ENCODE results near the gene GRIN2A. TPM values are rescaled to one million over a fixed set of nuclear protein-coding genes. Genes with fewer than 3 reads are reported as not detected.

The GRIN2A gene
- total RNA-seq, 4 donors from 2014 or later: 0.35 to 7.4 (median 1.5) TPM

DNA sequence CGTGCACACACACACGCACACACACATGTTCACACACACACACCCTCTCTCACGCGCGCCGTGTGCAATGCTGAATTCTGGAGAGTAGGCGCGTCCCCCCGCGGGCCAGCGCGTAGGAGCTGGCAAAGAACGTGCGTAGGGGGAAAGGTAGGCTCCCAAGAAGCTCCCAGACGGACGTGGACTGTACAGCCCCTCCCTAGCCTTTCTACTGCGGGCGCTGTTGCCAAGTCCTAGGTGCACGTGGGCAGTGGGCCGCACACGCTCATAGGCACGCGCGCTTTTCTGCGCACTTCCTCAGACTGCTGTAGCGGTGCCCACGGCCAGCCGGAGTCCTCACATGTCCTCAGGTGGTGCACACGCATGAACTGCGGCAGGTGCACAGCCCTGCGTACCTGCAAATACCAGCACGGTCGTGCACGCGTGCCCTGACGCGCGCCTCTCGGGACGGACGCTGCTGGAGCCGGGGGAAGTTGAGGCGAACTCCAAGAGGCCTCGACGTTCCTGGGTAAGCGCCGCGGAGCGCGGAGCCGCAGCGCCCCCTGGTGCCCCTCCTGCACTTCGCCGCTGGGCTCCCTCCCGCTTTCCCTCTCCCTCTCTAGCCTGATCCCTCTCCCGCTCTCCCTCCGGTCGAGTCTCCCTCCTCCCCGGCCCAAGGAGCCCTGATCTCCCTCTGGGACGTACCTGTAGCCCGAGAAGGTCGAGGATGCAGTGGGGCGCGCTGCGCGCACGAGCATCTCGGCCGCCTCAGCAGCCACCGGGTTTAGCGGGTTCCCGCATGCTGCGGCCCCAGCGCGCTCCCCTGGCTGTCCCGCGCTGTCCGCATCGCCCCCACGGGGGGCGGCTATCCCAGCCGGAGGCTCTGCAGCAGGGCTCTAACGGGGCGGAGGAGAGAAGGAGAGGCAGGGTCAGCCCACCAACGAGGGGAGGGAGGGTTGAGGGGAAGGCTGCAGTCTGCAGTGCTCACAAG, 749 bp downstream of the GRIN2A start:
- Histone ChIP-seq H3K27me3 (peaks cover 0 to 18% of the 10 kb centered on the region in 2 donors), H3K27ac (no peak overlapping the region), H3K4me3 (peak overlapping the region in 3 of 4 donors; percentile 29 to 43 (median 31))

DNA sequence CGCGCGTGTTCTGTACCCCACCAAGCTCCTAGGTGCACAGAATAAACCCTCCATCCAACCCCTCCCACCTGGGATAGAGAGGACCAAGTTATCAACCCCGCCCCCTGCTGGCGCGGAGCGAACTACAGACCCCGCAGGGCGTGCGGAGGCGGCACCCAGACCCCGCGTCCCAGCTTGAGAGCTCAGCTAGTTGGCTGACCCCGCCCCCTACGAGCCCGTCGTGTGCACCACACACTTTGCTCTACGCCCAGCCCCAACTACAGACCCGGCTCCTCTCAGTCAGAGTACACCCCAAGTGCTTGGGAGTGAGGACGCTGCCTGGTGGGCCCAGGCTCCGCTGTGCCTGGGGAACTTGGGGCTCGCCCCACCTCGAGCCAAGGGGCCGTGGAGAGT, 1.5 kb downstream of the GRIN2A start:
- Histone ChIP-seq H3K9me3 (no peaks in the 10 kb centered on the region), H3K4me3 (peak overlapping the region in 2 of 4 donors; percentile 29 to 43), H3K27me3 (peaks cover 0 to 18% of the 10 kb centered on the region in 2 donors), H3K4me1 (peaks cover 0 to 22% (median 11%) of the 10 kb centered on the region in 4 donors), H3K36me3 (no peaks in the 10 kb centered on the region), H3K27ac (no peak overlapping the region)
- peak in 1 of 3 donors; percentile 52 for DNase-seq
- TF ChIP-seq, protein P1, sequence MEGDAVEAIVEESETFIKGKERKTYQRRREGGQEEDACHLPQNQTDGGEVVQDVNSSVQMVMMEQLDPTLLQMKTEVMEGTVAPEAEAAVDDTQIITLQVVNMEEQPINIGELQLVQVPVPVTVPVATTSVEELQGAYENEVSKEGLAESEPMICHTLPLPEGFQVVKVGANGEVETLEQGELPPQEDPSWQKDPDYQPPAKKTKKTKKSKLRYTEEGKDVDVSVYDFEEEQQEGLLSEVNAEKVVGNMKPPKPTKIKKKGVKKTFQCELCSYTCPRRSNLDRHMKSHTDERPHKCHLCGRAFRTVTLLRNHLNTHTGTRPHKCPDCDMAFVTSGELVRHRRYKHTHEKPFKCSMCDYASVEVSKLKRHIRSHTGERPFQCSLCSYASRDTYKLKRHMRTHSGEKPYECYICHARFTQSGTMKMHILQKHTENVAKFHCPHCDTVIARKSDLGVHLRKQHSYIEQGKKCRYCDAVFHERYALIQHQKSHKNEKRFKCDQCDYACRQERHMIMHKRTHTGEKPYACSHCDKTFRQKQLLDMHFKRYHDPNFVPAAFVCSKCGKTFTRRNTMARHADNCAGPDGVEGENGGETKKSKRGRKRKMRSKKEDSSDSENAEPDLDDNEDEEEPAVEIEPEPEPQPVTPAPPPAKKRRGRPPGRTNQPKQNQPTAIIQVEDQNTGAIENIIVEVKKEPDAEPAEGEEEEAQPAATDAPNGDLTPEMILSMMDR (IDR thresholded peaks at IDR 0.05): peak in 3 of 6 experiments; percentile 19 to 25 (median 21)
- no peak for TF ChIP-seq POLR2A (IDR thresholded peaks at IDR 0.05)

More for the DNA sequence above, 749 bp downstream of the GRIN2A start:
- TF ChIP-seq, protein P1 (IDR thresholded peaks at IDR 0.05): peak; percentile 36 to 81 (median 70)
- no peak for TF ChIP-seq POLR2A (IDR thresholded peaks at IDR 0.05)
- Histone ChIP-seq H3K4me1 (peaks cover 0 to 22% (median 11%) of the 10 kb centered on the region in 4 donors), H3K36me3 (no peaks in the 10 kb centered on the region), H3K9me3 (no peaks in the 10 kb centered on the region)
- peak in 2 of 3 donors; percentile 62 to 75 for DNase-seq

DNA sequence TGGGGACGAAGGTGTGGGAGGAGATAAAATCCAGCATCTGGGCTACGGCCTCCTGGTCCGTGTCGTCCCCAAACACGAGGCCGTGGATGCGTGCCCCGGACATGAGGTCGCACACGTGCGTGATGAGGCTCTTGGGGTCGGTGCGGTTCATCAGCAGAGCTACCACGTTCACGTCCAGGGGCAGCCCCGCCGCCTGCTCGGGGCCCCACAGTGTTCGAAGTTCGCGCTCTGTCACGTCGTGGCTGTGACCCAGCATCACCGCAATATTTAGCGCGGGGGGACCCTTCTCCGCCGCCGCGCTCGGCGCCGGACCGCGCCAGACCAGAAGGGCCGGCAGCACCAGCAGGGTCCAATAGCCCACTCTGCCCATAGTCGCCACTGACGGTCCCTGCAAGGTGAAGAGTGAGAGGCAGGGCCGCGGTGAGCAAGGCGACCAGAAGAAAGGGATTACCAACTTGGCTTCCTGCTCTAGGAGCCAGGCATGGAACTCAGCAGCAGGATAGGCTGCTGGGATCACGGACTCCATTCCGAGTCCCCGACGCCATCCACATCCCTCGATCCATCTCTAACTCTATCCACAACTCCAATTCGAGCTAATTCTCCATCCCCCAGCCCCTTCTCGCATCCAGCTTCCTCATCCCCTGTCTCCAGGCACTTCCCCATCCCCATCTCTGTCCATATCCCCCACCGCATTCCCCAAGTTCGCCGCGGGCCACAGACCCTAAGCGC, 2.0 kb downstream of the GRIN2A start:
- no peaks in the 10 kb centered on the region for H3K36me3 ChIP-seq
- H3K27ac ChIP-seq: no peak overlapping the region
- no peak for TF ChIP-seq POLR2A (IDR thresholded peaks at IDR 0.05)
- TF ChIP-seq, protein P1 (IDR thresholded peaks at IDR 0.05): no peak
- peaks cover 0 to 22% (median 11%) of the 10 kb centered on the region in 4 donors for H3K4me1 ChIP-seq
- no peaks in the 10 kb centered on the region for H3K9me3 ChIP-seq
- no peak overlapping the region for H3K4me3 ChIP-seq
- no peak for DNase-seq
- H3K27me3 ChIP-seq: peaks cover 0 to 18% of the 10 kb centered on the region in 2 donors

DNA sequence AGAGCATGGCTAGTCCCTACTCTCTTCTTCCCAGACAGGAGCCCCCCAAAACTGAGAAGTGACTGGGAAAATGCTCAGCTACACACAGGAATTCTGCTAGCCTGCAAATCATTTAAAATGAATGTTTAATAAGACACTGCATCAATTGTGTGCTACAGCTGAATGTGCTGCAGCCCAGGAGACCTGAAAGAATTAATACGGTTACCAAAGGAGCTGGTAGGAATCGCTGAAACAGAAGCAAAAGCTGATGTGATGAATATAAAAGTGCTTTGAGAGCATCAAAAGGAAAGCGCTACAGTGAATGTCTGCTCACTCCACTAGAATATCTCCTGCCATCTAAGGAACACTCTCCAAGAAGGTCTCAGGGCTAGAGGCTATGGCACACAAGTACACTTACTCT, 3.7 kb downstream of the GRIN2A start:
- H3K4me1 ChIP-seq: peaks cover 0 to 22% (median 11%) of the 10 kb centered on the region in 4 donors
- no peak overlapping the region for H3K27ac ChIP-seq
- no peak for DNase-seq
- H3K4me3 ChIP-seq: no peak overlapping the region
- peaks cover 0 to 18% of the 10 kb centered on the region in 2 donors for H3K27me3 ChIP-seq
- TF ChIP-seq POLR2A (IDR thresholded peaks at IDR 0.05): no peak
- TF ChIP-seq, protein P1 (IDR thresholded peaks at IDR 0.05): no peak
- H3K36me3 ChIP-seq: no peaks in the 10 kb centered on the region
- H3K9me3 ChIP-seq: no peaks in the 10 kb centered on the region

DNA sequence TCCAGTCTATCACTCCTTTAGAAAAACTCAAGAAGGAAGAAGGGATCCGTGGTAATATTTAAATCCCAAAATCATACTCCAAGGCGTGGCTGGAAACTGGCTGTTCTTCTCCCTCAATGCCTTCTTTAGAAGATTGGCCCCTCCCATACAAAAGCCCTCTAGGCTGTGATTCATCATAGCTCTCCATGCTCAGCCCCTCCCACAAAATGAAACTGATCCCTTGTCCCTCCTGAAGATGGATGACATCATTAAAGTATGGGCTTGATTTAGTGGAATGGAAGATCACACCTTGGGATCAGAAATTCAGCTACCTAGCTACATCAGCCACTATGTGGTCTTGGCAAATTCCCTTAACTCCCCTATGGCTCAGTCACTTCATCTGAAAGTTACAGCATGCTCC, 4.1 kb downstream of the GRIN2A start:
- peaks cover 0 to 21% (median 10%) of the 10 kb centered on the region in 4 donors for H3K4me1 ChIP-seq
- no peak for DNase-seq
- no peak overlapping the region for H3K27ac ChIP-seq
- H3K27me3 ChIP-seq: peaks cover 0 to 18% of the 10 kb centered on the region in 2 donors
- TF ChIP-seq, protein P1 (IDR thresholded peaks at IDR 0.05): no peak
- TF ChIP-seq POLR2A (IDR thresholded peaks at IDR 0.05): no peak
- H3K36me3 ChIP-seq: no peaks in the 10 kb centered on the region
- no peaks in the 10 kb centered on the region for H3K9me3 ChIP-seq
- H3K4me3 ChIP-seq: no peak overlapping the region

Data from Peyer's patch (tissue), 4 donors.